GM18507 (cell line): ENCODE results near the gene SLC25A45.
"Not testable (repeated sequence)": the region's sequence is repeated elsewhere in the genome, so short reads cannot be mapped to it uniquely, and the experiment has no call there.

Experiments used
- DNase-seq: peaks from one replicate; pipeline ENCODE4 v3.0.0; 2011; ENCODE audit warnings: low read depth; ENCODE audit not compliant: insufficient read length; ENCODE audit errors: extremely low spot score
- FAIRE-seq: peaks from 2 replicates; lab custom pipeline; 2011; peaks lifted over from hg19 to GRCh38; lab: Jason Lieb, UNC

Gene SLC25A45

DNA sequence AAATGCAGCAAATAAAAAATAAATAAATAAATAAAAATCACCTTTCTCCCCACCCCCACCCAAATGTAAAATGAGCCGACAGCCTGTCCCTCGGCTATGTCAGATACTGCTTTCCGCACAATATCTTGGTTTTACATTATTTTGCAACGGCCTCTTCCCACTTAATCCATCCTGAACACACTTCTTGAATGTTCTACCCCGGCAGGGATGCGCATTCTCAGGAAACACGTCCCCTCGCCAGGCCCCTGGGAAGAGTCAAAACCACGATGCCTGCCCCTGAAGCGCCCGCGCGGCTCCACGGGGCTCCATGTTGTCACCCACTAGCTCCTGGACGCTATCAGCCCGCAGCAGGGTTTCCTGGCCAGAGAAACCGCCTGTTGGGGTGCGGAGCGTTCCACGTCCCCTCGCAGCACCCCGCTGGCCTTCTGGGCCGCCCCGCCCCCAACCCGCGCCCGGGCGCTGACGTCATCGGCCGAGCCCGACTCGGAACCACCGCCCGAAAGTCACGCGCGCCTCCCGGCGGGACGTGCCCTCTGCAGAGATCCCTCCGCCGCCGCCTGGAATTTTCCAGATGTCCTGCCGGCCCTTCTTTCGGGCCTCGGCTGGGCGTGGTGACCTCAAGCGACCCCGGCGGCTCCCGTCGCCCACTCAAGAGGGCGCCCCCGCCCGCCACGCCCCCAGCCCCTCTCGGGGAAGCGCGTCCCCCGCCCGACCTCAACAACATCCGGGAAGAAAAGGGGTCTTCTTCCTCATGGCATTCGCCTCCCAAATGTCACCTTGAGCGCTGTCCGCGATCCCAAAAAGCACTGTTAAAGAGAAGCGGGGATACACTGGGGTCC, 39.6 kb upstream of the SLC25A45 start:
- peak; percentile 71 for FAIRE-seq
- peak; percentile 61 for DNase-seq

DNA sequence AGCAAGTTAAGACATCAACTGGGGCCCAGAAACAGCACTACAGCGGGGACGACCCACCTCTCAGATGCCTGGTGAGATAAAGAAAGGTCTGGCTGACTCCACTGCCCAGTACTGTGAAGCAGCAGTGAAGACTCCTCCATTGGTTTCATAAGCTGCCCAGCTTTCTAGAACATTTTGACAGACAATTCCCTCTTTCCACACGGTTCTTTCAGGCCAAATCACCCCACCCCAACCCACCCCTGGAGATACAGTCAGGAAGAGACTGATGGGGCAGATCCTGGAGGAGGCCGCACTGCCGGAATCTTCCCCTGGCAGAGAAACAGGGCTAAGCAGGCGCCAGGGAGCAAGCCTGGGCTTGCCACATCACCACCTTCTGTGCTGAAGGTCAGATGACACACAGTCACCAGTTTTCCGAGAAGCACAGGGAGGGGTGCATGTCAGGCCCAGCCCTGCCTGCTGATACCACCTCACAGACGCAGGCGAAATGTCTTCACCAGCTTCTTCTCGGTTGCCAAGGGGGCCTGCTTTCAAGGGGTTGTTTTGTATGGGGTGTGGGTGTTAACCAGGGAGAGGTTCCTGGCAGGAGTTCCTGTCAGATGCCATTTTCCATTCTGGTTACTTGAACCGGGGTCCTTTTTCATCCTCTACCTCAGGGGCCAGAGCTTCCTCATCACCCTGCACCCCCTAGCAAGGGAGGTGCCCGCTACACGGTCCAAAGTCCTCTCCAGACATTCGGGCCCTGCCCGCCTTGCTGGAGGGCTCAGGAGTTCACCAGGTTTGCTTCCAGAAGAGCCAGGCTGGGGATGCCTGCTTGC, 38.7 kb upstream of the SLC25A45 start:
- DNase-seq (no peak), FAIRE-seq (peak; percentile 89)

DNA sequence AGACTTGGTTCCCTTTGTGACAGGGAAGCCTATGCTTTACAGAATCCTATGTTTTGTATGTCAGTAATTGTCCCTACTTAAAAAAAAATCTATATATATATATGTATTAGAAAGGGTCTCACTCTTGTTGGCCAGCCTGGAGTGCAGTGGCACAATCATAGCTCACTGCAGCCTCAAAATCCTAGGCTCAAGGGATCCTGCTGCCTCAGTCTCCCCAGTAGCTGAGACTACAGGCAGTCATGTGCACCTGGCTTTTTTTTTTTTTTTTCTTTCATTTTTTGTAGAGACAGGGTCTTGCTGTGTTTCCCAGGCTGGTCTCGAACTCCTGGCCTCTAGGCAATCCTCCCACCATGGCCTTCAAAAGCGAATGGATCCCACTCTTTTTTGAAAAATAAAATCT, 38.1 kb upstream of the SLC25A45 start:
- FAIRE-seq (no peak), DNase-seq (no peak)

DNA sequence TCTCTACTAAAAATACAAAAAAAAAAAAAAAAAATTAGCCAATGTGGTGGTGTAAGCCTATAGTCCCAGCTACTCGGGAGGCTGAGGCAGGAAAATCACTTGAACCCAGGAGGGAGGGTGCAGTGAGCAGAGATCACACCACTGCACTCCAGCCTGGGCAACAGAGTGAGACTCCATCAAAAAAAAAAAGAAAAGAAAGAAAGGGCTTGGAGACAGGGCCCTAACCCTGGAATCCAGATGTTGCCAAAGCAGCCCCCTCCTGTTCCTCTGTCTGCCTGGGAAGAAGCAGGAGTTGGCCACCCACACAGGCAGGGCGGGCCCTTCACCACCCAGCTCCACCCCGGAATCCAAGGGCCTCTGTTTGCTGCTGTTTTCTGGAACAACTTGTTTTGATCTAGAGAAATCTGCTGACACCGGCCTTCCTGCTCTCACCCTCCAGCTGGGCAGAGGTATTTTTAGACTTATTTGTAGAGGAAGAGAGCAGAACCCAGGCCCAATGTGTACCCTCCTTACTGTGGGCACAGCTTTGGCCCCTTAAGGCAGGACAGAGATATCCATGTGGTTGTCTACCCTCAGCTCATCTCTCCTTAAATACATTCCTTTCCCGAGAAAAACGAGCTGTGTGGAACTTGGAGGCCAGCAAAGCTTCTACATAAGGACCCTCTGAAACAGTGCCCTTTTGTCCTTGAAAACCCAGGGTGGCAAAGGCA, 37.5 kb upstream of the SLC25A45 start:
- no peak for FAIRE-seq
- DNase-seq: no peak

DNA sequence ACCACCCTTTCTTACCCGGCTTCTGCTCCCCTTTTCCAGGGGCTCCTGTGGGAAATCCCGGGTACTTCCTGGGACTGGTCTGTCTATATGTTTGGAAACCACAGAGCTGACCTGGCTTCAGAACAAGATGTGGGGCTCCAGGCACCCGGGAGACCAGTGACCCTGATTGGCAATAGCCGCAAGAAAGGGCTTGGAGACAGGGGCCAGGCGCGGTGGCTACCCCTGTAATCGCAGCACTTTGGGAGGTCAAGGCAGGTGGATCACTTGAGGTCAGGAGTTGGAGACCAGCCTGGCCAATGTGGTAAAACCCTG, 37.0 kb upstream of the SLC25A45 start:
- no peak for FAIRE-seq
- DNase-seq: no peak

DNA sequence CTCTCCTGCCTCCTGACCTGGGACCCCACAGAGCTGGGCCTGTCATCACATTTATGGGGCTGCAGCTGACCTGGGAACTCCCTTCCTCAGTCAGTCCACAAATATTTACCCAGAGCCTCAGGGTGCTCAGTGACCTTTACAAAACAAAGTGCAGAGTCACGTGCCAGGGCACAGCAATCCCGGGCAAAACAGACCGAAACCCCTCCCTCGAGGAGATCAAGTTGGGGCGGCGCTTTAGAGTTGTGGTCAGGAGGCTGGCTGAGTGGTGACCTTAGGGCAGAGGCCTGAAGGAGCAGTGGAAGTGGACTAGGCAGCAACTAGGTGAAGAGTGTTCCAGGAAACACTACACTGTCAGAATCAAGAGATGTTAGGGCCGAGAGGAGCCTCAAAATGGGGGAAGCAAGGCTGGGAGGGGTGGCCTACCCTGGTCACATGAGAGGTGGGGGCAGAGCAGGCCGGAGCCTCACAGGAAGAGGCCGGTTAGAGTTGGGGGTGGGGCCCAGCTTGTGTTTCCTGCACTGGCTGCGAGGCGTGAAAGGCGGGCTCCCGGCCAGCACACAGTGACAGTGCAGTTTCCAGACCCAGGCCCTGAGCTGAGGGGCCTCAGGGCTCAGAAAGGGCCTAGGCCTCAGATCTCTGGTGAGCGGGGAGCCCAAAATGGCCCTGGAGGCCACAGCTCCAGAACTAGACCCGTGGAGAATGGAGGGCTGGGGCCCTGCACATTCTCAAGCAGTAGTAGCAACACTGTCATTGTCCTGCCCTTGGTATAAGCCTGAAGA, 36.4 kb upstream of the SLC25A45 start:
- DNase-seq (peak; percentile 71), FAIRE-seq (peak; percentile 90)

DNA sequence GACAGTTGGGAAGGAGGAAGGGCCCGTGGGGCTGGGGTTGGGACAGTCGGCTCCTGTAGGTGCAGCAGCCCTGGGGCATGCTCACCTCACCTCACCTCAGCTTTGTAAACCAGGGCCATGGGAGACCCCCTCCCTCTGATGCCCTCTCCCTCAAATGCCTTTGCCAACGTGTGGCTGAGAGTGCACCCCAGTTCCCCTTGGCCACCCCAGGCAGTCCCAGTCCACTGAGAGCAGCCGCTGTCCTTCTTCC, 35.9 kb upstream of the SLC25A45 start:
- FAIRE-seq (no peak), DNase-seq (no peak)

DNA sequence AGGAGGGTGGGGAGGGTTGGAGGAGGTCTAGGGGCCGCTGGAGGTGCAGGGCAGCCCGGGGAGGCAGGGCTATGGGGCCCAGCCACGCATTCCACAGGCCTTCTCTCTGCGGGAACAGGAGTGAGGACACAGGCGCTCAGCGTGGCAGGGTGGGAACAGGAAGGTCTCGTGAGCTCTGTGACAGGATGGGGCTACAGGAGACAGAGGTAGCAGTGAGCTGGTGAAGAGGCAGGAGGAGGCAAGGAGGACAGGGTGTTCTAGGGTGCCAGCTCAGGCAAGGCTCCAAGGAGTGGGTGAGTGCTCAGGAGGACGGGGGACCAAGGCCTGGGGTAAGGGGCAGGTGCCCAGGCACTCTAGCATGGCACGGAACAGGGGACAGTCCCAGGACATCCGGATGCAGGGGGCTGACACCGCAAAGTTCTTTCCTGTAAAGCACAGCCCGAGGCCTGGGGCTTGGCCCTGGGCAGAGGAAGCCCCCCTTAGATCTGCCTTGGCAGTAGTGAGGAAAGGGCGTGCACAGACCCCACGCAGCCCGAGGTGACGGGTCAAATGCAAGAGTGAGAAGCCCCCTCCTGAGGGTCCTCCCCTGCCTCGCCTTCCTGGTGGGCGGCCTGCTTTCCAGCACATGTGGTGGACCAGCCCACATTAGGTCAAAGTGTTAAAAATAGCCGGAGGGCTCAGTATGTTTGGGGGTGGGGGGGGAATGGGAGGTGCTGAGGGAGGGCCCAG, 35.4 kb upstream of the SLC25A45 start:
- DNase-seq (no peak), FAIRE-seq (no peak)

DNA sequence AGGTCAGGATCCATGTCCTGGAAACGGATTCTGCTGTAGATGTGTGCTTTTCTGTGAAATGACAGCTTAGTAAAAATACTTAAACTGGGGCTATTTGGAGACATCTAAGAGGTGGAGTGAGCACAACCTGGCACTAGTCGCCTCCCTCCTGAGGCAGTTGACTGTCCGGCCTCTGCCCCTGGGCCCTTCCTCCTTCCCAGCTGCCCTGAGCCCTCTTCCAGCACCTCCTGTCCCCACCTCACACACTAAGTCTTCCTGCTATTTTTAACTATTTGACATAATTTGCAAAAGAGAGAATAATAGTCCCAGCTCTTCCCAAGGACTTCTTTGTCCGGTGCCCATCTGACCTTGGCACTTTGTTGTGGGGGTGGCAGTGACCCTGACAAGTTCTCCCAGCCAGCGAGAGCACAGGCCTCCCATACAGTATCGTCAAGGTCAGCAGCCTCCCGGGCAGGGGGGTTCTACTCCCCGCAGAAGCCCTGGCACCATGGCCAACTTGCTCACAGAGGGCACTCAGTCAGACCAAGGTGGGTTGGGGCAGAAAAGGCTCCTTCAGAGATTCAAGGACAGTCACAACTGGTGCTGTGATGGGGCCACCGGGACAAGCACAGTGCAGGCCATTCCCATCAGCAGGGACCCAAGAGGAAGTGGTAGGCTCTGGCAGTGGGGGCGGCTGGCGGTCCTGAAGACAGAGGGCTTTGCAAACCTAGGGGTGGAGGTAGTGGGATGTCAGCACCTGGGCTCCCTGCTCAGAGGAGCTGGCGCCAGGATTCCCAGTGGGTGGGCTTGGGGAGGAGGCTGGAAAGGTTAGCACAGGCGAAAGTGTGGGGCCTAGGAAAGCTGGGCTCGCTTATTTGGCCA, 34.6 kb upstream of the SLC25A45 start:
- FAIRE-seq (no peak), DNase-seq (no peak)

DNA sequence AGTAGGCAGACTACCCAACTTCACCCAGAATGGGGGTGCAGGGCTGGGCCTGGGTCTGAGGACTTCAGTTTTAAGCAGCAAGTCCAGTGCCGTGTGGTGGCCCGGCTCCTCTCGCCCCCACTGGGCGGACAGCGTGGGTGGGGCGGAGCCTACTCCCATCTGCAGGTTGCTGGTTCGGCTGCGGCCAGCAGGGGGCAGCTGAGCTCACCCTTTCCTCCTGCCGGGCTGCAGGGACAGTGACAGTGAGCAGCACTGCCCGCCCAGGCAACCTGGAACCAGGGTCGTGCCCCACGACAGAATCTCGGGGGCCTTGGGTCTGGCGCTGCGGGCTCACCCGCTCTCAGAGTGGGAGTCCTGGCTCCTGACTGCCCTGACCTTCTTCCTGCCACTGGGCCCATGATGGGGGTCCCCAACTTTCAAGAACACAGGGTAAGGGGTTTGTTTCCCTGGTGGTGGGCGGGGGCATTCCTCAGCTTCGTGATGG, 33.9 kb upstream of the SLC25A45 start:
- FAIRE-seq (peak; percentile 87), DNase-seq (peak; percentile 89)

DNA sequence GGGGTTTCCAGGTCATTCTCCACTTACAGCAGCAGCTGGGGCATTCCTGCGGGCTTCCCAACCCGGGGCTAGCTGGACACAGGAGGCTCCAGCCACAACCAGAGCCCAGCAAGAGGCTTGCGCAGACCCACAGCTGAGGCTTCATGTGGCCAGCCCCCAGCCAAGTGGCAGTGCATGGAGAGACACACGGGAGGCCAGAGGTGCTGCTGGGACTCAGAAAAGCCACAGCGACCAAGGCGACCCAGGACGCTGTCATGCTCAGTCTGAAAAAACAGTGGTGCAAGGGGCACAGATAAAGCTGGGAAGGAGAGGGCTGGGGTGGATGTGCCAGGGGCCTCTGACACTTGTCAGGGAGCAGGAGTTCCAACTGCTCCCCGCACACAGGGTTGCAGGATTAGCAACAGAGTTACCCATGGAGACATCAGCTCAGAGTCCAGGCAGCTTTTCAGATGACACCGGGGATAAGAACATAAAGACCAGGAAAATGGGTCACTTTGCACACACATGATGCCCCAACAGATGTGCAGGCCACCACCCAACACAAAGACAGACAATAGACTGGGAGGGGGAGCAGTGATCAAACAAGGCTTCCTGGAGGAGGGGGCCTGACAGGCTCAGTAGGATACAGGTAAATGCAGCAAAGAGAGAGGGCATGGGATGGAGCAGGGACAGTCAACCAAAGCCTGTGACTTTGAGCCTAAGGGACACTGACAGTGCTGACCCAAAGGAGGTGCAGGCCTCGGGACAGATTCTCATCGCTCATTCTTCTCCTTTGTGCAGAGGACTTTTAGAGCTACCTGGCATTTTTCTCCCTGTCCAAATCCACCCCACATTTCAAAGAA, 33.3 kb upstream of the SLC25A45 start:
- DNase-seq: no peak
- FAIRE-seq: no peak

DNA sequence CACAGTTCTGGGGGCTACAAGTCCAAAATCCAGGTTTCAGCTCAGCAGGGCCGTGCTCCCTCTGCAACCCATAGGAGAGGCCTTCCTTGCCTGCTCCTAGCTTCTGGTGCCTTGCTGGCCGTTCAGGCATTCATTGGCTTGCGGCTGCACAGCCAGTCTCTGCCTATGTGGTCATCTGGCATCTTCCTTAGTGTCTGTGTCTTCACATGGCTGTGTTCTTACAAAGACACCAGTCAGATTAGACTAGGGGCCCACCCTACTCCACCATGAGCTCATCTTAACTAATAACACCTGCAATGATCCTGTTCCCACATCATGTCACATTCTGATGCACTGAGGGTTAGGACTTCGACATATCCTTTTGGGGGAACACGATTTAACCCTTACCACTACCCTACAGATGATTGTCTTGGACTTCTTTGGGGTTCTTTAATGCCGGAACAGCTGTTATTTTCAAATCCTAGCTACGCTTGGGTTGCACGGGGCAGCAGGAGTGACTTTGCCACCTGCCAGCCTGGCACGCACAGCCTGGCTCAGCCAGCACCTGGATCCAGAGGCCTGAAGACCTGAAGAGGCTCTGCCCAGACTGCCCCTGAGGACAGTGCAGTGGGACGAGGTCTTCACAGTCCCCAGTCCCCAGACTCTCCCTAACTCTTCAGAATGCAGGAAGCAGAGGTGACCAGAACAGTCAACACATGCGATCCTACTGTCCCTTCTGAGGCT, 32.5 kb upstream of the SLC25A45 start:
- no peak for FAIRE-seq
- no peak for DNase-seq

DNA sequence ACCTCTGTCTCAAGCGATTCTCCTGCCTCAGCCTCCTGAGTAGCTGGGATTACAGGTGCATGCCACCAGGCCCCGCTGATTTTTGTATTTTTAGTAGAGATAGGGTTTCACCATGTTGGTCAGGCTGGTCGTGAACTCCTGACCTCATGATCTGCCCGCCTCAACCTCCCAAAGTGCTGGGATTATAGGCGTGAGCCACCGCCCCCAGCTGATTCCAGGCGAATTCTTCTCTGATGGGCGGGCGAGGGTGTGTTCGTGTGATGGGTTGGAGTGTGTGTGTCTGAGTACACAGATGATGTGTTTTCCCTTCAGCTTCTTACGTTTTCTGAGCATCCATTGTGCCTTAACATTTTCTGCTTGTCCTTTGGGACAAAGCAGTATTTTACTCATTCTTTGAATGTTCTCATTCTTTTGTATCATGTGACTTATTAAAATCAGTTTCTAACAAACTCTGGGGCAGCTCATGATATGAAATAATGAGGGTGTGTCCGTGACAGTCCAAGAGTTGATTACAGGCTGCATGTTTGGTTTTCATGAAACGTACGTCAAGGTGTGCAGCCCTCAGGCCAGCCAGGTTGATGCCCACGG, 30.7 kb upstream of the SLC25A45 start:
- not testable (repeated sequence) for FAIRE-seq

DNA sequence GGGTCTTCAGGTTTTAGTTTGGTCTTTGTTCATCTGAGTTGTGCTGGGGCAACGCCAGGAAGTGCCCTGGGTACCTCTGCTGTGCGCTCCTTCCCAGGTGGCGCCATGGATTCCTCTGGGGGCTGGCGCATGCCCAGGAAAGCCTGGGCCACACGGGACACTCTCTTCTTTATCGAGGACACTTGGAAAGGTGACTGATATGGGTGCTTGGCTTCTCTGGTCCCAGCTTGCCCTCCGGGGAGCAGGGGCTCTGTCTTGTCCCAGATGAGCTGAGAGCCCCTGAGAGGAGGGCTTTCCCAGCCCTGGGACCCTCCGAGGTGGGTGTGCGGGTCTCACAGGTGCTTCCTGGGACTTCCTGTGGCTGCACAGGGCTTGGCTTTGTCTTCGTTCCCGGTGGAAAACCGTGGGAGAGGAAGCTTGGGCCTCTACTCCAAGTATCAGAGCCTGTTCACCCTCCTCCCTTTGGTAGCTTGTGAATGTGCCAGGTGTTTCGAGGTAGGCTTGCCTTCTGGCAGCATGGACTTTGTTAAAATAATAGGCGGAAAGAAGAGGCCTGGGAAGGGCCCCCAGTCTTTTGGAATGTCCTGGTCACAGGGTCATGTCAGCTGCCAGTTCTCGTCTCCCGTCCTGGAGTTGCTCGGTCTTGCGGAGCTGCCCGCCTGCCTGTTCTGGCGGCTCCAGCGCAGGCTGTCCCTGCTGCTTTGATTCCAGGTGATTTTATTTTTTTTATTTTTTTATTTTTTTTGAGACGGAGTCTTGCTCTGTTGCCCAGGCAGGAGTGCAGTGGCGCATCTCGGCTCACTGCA, 30.0 kb upstream of the SLC25A45 start:
- FAIRE-seq: no peak
- DNase-seq: no peak

More for the DNA sequence above, 30.7 kb upstream of the SLC25A45 start:
- DNase-seq: not testable (repeated sequence)

DNA sequence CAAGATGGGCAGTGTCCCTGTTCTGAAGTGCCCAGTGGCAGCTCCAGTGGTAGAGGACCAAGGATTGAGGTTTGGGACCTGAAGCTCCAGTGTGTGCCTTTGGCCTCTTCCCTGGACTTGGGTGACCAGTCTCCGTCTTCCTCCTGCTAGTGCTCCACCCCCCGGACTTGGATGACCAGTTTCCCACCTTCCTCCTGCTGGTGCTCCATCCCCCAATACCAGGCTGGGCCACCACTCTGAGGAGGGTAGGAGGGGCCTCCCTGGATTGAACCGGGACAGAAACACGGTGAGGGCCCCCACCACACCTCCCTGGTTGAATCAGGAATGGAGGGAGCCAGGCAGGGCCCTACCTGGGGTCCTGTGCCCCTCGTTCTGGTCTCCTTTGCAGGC, 29.2 kb upstream of the SLC25A45 start:
- FAIRE-seq: no peak
- no peak for DNase-seq
